GM23338 (cell line): Measurements from ENCODE around the gene PTPA.

ENCODE experiments used
- CREB1 ChIP-seq: fragments of 250-450 bp; sonication (Bioruptor Pico); IDR thresholded peaks from 2 replicates; pipeline ENCODE4 v1.5.0; 2020; ENCODE audit warnings: low read depth, mild to moderate bottlenecking, moderate library complexity
- EZH2phosphoT487 ChIP-seq: fragments of 200-600 bp; sonication (generic); IDR thresholded peaks from one replicate; pipeline ENCODE4 v1.8.1; 2018; ENCODE audit warnings: antibody characterized with exemption; ENCODE audit not compliant: unreplicated experiment
- JUNB ChIP-seq: IDR thresholded peaks from one replicate; pipeline ENCODE4 v1.6.1; 2016; ENCODE audit warnings: antibody characterized with exemption; ENCODE audit not compliant: unreplicated experiment
- NANOG ChIP-seq: IDR thresholded peaks from 2 replicates; pipeline ENCODE4 v1.6.1; 2016; ENCODE audit warnings: antibody characterized with exemption, borderline replicate concordance
- POLR2AphosphoS5 ChIP-seq: IDR thresholded peaks from 2 replicates; pipeline ENCODE4 v1.6.1; 2016; ENCODE audit warnings: antibody characterized with exemption, low read depth
- TF ChIP-seq, protein P1 (sequence below), 2 experiments: fragments of 200-600 bp in 1 of 2; sonication (generic) in 1 of 2; conservative IDR thresholded peaks; 2 replicates each; pipeline versions ENCODE4 v1.5.1 to v1.6.1; 2016 to 2017; ENCODE audit warnings: antibody characterized with exemption in 2 of 2, low read depth in 2 of 2, mild to moderate bottlenecking in 2 of 2, moderate library complexity in 1 of 2

DNA sequence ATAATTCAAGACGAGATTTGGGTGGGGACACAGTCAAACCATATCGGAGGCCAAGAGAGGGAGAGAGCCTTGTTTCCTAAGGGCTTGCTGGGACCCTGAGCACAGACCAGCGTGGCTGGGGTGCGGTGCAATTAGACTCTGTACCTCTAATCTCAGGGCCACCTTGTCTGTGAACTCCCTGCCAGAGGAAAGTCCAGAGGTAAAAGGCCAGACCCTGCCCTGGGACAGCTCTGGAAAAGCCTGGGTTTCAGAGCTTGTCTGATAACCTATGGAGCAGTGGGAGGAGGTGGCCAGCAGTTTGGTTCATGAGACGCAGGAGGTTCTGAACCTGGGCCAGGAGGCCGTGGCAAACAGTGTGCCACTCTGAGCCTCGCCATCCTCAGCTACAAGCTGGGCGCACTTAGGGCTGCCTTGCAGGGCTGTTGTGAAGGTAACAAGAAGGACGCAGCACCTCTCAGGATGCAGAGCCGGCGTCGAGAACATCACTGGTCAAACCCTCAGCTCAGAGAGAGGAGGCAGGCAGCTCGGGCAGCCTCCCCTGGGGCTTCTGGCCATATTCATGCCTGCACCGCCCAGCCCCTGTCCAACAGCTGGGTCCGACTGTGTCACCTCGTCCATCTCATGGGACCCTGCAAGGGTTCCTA lies 35.1 kb upstream of the PTPA start:
- TF ChIP-seq POLR2AphosphoS5 (no peak), EZH2phosphoT487 (no peak), JUNB (no peak), CREB1 (CRISPR knock-in tag) (no peak), NANOG (no peak)
- TF ChIP-seq, protein P1, sequence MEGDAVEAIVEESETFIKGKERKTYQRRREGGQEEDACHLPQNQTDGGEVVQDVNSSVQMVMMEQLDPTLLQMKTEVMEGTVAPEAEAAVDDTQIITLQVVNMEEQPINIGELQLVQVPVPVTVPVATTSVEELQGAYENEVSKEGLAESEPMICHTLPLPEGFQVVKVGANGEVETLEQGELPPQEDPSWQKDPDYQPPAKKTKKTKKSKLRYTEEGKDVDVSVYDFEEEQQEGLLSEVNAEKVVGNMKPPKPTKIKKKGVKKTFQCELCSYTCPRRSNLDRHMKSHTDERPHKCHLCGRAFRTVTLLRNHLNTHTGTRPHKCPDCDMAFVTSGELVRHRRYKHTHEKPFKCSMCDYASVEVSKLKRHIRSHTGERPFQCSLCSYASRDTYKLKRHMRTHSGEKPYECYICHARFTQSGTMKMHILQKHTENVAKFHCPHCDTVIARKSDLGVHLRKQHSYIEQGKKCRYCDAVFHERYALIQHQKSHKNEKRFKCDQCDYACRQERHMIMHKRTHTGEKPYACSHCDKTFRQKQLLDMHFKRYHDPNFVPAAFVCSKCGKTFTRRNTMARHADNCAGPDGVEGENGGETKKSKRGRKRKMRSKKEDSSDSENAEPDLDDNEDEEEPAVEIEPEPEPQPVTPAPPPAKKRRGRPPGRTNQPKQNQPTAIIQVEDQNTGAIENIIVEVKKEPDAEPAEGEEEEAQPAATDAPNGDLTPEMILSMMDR (conservative IDR thresholded peaks at IDR 0.05; ENCODE audit: low read depth in 2 of 2), result no peak
